ENCODE results near the gene ITIH5.

The ITIH5 gene

DNA sequence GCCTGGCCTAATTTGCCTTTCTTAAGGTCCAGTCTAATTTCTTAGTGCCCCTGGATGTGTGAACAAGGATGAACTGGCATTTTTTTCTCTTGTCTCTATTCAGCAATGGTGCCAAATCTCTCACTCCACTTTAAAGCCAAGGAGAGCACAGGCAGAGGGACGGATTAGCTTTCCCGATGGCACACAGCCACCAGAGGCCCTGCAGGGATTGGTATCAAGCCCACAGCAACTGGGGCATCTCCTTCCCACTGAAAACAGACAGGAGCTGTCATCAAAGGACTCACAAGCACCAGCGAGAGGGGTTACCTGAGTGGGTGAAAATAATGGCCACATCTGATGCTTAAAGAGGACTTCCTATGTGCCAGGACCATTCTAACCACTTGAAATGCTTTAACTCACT lies 83.1 kb downstream of the ITIH5 start:
- DNase-seq (ENCODE audit: low spot score): no peak

DNA sequence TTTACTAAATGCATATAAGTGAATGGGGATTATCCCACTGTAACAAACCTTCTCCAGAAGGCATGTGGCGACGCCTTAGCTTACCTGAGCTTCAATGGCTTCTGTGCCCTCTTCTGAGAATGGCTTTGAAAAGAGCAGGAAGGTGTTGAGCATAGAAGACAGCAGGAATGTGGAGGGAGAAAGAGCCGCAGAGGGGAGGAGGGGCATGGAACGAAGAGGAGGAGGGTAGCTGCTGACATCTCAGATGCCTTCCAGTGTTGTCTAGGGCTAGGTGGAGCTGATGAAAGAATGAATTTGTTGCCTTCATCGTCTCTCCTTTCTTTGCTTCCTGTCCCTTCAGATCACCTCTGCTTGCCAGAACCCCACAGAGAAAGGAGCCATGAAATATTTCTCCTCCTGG lies 86.2 kb downstream of the ITIH5 start:
- no peak for DNase-seq (ENCODE audit: low spot score)

DNA sequence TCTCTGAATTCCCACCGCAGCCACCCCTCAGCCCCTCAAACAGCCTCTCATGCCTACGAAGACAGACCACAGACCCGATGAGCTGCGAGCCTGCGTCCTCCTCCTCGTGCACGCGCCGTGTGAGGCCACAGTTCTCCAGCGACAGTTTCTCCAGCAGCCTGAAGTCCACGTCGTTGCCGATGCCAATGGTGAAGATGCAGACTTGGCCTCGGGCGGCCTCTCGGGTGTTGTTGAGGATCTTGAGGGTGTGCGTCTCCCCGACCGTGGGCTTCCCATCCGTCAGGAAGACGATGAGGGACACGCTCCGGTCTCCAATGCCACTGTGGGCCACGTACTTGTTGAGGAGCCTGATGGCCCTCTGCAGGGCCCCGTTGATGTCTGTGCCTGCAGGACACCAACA lies 87.1 kb downstream of the ITIH5 start:
- no peak for DNase-seq (ENCODE audit: low spot score)

DNA sequence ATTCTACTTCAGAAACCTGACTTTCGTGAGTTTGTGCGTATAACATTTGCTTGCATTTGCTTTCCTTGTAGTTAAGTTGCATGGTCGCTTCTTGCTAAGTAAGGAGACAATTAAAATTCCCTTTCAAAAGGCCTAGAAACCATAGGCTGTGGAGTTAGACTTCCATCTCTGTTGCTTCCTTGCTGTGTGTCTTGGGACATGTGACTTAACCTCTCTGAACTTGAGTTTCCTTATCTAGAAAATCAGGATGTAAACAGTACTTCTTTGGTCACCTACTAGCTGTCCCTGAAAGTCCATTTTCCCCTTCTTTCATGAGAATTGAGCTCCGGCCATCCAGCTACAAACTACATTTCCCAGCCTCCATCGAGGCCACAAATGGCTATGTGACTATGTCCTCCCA lies 89.2 kb downstream of the ITIH5 start:
- no peak for DNase-seq (ENCODE audit: low spot score)

DNA sequence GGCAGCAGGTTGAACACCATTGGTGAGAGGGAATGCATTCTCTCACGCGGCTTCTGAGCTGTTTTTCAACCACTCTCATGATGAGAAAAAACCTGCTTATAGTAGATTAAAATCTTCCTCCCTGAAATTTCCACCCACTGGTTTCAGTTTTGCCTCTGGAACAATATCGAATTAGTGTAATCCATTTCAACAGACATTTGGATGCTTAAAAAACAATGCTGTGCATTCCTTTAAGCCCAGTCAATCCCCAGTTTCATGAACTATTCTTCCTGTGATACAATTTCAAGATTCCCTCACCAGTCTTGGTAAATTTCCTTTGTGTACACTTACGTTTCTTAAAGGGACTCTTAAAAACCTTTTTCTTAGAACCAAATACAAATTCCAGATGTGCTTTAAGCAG lies 89.6 kb downstream of the ITIH5 start:
- no peak for DNase-seq (ENCODE audit: low spot score)

DNA sequence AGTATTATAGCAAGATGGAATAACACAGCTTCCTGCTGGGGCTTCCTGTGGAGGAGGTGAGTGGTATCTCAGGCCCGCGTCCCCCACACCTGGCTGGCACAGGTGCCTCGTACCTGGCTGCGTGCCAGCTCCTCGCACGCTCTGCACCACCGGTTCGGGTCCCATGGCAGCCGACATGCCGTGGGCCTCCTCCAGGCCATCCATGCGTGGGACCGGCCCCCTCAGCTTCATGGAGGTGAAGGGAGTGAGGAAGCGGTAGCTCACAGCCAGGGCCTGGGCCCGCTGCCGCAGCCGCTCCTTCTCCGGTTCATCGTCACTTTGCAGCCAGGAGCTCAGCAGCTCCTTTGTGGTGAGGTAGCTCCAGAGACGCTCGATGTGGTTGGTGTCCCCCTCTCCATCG lies 90.4 kb downstream of the ITIH5 start:
- DNase-seq (ENCODE audit: low spot score): no peak

DNA sequence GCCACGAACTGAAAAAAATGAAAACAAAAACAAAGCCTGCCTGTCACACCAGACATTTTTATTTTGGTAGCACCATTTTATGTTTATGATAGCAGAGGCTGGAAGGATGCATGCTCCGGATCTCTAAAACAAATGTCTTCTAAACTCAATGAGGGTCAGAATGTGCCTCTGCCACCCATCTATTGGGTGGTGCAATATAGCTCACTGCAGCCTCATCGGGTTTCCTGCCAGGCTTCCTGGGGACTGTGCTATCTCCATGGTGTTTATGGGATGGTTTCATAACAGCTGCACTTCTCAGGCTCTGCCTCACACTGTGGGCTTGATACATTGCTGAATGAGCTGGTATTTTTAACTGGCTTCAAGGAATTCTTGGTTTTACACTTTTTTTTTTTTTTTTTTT lies 94.4 kb downstream of the ITIH5 start:
- no peak for DNase-seq (ENCODE audit: low spot score)

DNA sequence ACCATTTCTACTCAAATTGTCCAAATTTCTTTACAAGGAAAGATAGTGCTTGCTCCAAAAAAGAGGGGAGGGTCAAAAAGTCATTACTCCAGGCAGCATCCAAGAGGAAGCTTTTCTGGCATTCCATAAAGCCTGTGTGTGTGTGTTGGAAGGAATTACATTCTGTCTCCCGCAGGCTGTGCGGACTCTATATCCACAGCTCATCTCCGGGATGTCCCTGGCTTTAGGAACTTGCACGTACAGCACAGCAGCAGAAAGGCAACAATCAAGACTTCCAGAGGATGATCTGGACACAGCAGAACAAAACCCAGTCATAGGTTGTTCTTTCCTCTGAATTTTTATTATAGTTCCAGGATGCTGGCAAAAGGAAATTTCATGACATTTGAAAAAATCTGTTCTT lies 94.8 kb downstream of the ITIH5 start:
- no peak for DNase-seq (ENCODE audit: low spot score)

DNA sequence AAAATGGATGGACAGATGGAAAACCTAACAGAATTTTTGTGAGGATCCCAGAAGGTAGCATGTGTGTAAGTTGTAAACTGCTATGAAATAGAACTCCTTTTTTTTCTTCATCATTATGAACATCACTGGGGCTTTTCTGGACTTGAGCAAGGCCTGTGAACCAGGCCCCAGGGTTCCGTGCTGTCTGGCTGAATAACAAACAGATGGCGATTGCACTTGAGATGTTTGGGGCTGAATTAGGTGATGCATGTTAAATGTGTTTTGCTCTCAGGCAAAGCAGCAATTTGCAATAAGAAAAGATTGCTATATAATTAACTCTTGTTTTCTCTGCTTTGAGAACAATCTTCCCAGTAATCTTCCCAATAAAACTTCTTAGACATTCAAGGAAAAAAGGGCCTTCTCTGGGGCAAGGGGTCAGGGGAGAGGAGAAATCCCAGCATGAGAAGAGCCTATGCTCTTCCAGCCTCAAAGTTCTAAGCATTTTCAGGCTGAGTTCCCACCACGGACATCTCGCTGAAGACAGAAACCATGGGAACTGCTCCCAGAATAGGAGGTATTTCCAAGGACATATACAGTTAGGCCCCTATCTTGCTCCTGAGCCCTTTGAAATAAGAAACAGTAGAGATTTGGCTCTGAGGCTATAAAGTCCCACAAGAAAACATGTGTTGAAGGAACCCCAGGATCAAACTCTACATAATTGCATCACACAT lies 98.7 kb downstream of the ITIH5 start:
- DNase-seq (ENCODE audit: low spot score): no peak

DNA sequence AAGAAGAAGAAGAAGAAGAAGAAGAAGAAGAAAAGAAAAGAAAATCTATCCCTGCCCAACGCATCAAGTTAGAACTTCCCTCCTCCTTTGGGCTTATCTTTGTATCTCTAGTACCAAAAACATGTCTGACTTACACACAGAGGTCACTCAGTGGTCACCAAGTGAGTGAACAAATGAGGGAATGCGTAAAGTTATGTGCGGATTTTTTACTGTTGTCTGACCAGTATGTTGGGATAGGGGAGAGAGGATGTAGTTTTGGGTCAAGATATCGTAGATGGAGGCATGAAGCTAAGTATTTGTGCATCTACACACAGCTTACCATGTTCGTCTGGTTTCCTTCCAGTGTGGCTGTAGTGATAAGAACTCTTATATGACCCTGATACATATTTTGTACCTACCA lies 99.9 kb downstream of the ITIH5 start:
- DNase-seq (ENCODE audit: low spot score): no peak

DNA sequence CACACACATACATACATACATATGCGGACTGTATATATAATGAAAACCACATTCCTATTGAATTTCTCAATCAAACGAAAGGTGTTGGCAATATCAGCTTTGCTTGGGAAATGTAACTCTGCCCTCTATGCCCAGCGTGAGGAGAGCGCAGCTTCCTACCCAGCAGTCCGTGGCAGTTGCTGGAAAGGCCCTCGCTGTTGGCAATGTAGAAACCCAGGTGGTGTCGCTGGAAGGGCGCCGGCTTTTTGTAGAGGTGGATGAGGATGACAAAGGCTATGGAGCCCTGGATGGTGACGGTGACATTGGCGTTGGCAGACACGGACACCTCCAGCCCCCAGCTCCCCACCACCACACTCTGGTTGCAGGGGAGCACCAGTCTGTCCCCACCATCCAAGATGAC lies 100.9 kb downstream of the ITIH5 start:
- DNase-seq (ENCODE audit: low spot score): no peak

DNA sequence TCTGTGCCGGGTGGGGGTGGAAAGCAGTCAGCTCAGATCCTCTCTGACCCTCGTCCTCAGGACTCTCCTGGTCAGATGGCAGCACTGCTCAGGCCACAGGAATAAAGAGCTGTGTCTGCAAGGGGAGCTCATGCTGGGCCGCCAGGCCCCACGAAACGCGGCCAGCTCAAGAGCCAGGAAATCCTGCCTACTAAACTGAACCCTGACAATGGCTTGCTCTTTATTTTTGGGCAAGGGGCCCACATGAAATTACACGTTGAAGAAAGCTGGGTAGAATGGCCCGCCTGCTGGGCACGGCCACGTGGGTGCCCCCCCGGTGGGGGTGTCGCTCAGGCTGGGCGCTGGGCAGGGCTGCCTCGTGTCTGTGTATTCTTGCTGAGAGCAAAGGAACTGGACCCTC lies 103.0 kb downstream of the ITIH5 start:
- no peak for DNase-seq (ENCODE audit: low spot score)

DNA sequence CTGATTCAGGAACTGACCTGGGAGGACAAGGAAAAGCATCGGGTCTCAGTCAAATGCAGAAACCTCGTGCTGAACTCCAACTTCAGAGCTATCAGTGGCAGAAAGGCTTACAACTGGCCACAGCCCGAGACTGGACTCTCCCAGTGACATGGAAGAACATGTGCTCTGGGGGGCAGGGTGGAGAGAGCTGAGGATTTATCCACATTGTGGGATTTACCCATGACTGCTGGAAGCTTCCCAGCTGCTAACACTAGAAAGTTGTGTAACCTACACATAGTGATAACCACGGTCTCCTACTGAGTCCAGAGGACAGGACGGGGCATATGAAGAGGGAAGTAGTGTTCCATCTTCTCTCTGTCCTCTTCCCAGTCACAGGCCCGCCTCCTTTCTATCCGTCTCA lies 103.4 kb downstream of the ITIH5 start:
- no peak for DNase-seq (ENCODE audit: low spot score)

DNA sequence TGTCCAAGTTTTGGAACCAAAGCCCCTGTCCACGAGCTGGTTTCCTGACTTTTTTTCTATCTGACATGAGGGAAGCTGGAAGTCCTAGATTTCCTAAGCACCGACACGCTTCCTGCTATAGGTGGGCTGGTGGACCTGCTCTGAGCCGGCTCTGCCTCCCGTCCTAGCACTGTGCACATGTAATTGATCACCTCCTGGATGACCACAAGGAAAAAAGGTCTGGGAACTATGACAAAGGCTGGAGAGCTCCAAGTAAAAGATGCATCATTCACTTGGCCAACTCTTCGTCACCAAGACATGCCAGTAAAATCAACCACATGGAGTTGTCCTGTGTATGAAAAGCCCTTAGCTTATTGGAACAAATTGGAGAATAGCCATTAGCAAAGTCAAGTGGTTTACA lies 104.8 kb downstream of the ITIH5 start:
- DNase-seq (ENCODE audit: low spot score): no peak

DNA sequence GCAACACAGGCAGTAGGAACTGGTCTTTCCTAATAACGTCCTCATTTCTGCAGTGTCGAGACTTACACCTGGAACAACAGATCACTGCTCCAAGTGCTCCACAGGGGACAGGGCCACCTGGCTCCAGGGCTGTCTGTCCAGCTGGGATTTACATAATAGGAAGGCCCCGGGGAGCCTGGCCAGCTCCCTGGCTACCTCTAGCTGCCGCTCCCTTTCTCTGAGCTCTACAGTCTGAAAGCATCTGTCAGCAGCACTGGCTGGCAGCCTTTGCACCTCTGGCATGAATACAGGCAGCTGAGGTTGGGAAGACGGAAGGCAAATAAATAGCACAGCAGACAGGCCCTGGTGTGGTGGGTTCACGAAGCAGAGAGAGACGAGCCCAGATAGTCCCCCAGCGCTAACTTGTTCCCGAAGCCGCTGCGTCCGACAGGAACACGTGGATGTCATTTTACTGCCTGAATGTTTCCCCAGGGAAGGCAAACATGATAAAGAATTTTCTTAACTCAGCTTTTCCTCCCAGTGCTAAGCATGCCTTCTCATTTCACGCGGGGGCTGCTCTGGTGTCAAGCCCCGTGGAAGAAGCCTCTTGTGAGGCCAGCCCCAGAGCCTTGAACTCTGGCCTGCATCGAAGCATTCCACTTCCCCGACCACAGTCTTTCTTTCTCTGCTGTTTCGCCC lies 105.4 kb downstream of the ITIH5 start:
- DNase-seq (ENCODE audit: low spot score): no peak

DNA sequence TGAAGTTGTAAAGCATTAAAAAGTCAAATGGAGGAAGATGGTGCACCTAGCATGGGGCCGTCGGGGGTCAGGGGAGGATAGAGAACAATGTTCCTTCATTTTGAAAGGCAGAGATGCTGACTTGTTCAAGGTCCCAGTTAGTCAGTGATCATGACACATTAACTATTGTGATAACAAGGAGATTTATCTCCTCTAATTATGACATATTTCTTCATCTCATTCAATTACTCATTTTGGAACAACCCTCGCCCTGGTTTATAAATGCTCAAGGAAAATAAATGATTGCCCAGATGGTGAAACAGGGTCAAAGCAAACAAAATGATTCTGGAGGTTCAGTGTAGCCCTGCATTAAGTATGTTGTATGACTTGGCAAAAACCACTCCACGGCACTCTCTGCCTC lies 106.2 kb downstream of the ITIH5 start:
- DNase-seq (ENCODE audit: low spot score): no peak

DNA sequence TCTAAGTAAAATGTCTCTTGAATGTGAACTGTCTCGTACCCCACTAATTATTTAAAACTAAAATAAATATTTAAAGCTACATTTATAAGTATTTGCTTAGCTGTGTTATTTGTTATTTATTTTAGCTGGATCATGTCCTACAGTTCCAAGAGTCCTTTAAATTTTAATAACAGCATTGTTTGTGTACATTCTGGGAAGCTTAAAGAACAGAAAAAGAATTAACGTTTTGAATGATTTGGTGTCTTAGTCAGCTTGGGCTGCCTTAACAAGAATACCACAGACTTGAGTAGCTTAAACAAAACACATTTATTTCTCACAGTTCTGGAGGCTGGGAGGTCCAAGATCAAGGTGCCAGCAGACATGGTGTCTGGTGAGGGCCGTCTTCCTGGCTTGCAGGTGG lies 107.4 kb downstream of the ITIH5 start:
- DNase-seq (ENCODE audit: low spot score): no peak

DNA sequence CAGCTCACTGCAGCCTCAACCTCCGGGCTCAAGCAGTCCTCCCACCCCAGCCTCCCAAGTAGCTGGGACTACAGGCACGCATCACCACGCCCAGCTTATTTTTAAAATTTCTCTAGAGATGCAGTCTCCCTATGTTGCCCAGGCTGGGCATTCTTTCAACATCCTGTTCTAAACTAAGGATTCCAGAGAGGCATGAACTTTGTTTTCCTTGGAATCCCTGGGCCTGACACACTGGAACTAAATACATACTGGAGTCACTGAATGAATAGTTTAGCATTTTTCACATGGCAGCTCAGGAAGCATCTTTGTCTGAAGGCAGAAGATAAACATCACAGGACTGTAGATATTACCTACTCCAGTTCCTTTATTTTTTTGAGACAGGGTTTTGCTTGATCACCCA lies 108.7 kb downstream of the ITIH5 start:
- DNase-seq (ENCODE audit: low spot score): no peak

DNA sequence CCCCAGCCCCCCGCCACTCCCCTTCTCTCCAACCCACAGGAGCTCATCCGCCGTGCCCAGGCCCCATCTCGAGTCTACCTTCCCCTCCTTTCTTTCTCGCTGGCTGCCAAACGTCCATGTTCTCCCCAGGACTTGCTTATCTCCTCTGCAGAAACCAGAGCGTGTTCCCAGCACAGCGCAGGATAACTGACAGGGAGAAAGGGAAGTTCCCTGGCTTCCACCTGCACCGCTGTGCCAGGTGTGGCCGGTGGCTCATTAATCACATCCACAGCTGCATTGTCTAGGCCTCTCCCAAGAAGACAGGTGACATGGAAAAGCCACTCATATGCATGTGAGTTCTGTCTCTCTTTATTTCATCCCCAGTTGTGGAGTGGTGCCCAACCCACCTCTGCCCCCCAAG lies 113.2 kb downstream of the ITIH5 start:
- no peak for DNase-seq (ENCODE audit: low spot score)

DNA sequence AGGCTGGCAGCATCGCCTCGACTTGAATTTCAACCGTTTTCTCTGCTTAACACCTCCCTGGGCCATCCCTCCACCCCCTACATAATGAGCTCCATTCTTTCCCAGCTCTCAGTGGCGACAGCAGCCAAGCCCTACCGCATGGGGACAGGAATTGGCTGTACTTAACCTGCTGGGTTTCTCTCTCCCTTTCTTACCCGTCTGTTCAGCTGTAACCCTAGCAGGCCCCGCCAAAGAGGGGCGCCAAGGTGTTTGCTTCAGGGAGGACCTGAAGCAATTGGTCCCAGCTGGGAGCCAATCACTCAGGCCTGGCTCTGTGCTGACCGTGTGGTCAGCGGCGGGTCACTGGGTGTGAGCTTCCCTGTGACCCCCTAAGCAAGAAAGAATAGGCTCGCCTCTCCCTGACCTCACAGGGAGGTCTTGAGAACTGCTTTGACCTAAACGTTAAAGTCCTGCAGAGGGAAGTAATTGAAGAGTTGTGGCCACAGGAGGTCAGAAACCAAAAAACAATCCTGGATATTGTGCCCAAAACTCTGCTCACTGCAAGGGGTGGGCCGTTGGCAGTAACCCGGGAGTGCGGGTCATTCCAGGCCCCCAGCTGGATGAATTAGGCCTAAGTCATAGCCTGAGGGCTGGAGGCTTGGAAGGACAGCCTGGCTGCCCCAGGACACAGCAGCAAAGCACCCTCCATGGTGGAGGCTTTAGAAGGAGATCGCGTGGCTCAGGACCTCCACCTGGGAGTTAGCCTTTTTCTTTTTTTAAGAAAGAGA lies 114.6 kb downstream of the ITIH5 start:
- DNase-seq (ENCODE audit: low spot score): no peak

DNA sequence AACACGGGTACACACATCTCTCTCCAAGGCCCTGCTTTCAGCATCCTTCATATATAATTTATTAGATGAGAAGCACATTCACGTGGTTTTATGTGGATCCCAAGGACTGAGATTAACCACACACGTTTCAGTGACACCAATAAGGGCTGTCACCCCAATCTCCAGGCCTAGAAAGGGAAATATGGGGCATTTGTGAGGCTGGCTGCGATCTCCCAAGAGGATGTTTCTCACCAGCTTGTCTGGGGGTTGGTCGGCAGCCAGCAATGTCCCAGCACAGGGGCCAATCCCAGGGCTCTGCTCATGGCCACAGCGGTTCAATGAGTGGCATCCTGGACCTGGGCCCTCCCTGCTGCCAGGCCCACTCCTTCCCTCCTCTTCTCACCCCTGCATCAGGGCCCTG lies 115.5 kb downstream of the ITIH5 start:
- no peak for DNase-seq (ENCODE audit: low spot score)

DNA sequence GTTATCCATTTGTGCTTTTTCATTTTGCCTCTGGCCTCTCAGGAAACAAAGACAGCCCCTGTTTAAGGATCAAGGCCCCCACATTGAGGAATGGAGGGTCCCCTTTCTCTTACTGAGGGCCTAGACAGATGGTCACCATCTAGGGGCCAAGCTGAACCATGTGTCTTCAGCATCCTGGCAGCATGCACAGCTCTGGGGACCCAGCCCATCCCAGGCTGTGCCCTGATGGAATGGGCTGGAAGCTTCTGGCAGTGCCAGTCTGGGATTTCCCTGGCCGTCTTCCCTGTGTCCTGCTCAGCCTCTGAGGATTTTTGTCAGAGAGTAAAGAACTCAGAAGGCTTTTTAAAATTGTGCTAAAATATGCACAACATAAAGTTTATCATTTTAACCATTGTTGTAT lies 116.8 kb downstream of the ITIH5 start:
- no peak for DNase-seq (ENCODE audit: low spot score)

DNA sequence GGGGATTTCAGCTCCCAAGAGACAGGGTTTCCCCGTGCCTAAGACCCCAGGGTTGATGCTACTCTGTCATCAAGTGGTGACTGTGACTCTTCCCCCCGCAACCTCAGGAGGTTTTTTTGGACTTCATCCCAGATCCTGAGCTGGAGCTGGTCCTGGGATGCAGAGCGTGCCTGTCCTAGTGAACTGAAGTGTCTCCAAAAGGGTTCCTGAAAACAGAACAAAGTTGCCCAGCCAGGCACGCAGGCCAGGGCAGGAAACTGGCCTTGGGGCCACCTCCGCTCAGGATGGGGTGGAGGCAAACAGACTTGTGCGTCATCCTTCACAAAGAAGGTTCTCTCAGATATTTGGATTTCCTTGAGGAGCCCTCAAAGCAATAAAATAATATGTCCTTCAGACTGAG lies 118.9 kb downstream of the ITIH5 start:
- DNase-seq (ENCODE audit: low spot score): no peak

Data from SW480 (cell line).